HCT116 (cell line): Measurements from ENCODE around the gene CHSY3. TPM values are rescaled to one million over a fixed set of nuclear protein-coding genes. Genes with fewer than 3 reads are reported as not detected.

Source experiments
- ATAC-seq: fragments of 200-7000 bp; cut with Tn5 transposase; 2 replicates; pipeline ENCODE4 v1.9.1; 2020; ENCODE audit warnings: mild to moderate bottlenecking, moderate library complexity
- BruUV-seq: library from RNA; stranded (reverse); fragments of 400-500 nt; replicated peaks from 2 replicates; lab custom pipeline; 2021; lab: Mats Ljungman, UMichigan
- CTCF ChIA-PET: fragments of 300-600 bp; sonication (Branson Sonifier 250); formaldehyde crosslinking; loops from one replicate; lab custom pipeline; 2021; ENCODE audit warnings: antibody characterized with exemption; lab: Charles Lee
- POLR2A ChIA-PET: fragments of 300-600, 350-600 bp; sonication (Branson Sonifier 250); formaldehyde crosslinking; loops from one replicate; lab custom pipeline; 2021; ENCODE audit warnings: antibody characterized with exemption; lab: Charles Lee
- RAD21 ChIA-PET, 2 experiments: fragments of 300-600 bp; sonication (Branson Sonifier 250); formaldehyde crosslinking; loops; one replicate each; lab custom pipeline; 2023; ENCODE audit warnings: low total read pairs in 2 of 2; ENCODE audit not compliant: uncharacterized antibody in 2 of 2, unreplicated experiment in 2 of 2, low non-redundant PET in 1 of 2; lab: Charles Lee
- DNase-seq: peaks from one replicate; pipeline ENCODE4 v3.0.0-alpha.2; 2010; ENCODE audit warnings: low read depth, low spot score
- H2AFZ ChIP-seq: fragments of 200-600 bp; shearing (Covaris generic), sonication (generic); 2 replicates; pipeline ENCODE4 v1.6.1; 2017; ENCODE audit warnings: low read depth, mixed run types, mixed read lengths, antibody characterized with exemption, low read length; ENCODE audit not compliant: poor library complexity, severe bottlenecking
- H3K27ac ChIP-seq: 2 replicates; pipeline ENCODE4 v1.5.1; 2012; ENCODE audit warnings: low read depth, low read length
- H3K27me3 ChIP-seq: fragments of 200-600 bp; sonication (generic); 2 replicates; pipeline ENCODE4 v1.6.1; 2016; ENCODE audit warnings: mixed run types, low read length, mixed read lengths; ENCODE audit not compliant: insufficient read depth
- H3K36me3 ChIP-seq, 2 experiments: fragments of 200-500 bp in 1 of 2; fragments of 200-600 bp in 1 of 2; sonication (Bioruptor generic) in 1 of 2; sonication (generic) in 1 of 2; 2 replicates each; pipeline versions ENCODE4 v1.5.1 to v1.6.1; 2014 to 2016; ENCODE audit warnings: low read length in 2 of 2, inconsistent platforms in 1 of 2, mixed read lengths in 1 of 2, mixed run types in 1 of 2; ENCODE audit not compliant: insufficient read depth in 2 of 2, control insufficient read depth in 1 of 2
- H3K4me1 ChIP-seq, 2 experiments: fragments of 200-600 bp in 1 of 2; sonication (generic) in 1 of 2; 2 replicates each; pipeline versions ENCODE4 v1.5.1 to v1.6.1; 2012 to 2017; ENCODE audit warnings: low read length in 2 of 2, inconsistent platforms in 1 of 2, mild to moderate bottlenecking in 1 of 2, mixed read lengths in 1 of 2, mixed run types in 1 of 2, moderate library complexity in 1 of 2; ENCODE audit not compliant: insufficient read depth in 2 of 2, control insufficient read depth in 1 of 2
- H3K4me2 ChIP-seq: fragments of 200-600 bp; sonication (generic); 2 replicates; pipeline ENCODE4 v1.6.1; 2017; ENCODE audit warnings: mixed run types, low read length, mixed read lengths
- H3K4me3 ChIP-seq, 2 experiments: fragments of 200-600 bp in 1 of 2; sonication (generic) in 1 of 2; replicated peaks in 1 of 2; 2 replicates each; pipeline ENCODE4 v1.5.1; 2011 to 2016; ENCODE audit warnings: low read length in 2 of 2, control low read depth in 1 of 2, low read depth in 1 of 2, mild to moderate bottlenecking in 1 of 2, mixed read lengths in 1 of 2, mixed run types in 1 of 2
- H3K79me2 ChIP-seq: fragments of 200-600 bp; sonication (generic); 2 replicates; pipeline ENCODE4 v1.6.1; 2017; ENCODE audit warnings: mild to moderate bottlenecking, mixed run types, low read length, moderate library complexity, mixed read lengths; ENCODE audit not compliant: insufficient read depth
- H3K9ac ChIP-seq: fragments of 200-600 bp; sonication (generic); 2 replicates; pipeline ENCODE4 v1.6.1; 2016; ENCODE audit warnings: low read length, mixed read lengths
- H3K9me2 ChIP-seq: fragments of 200-600 bp; sonication (generic), shearing (Covaris generic); 2 replicates; pipeline ENCODE4 v1.6.1; 2017; ENCODE audit warnings: mixed run types, mild to moderate bottlenecking, moderate library complexity; ENCODE audit not compliant: insufficient read depth
- H3K9me3 ChIP-seq, 2 experiments: fragments of 200-500 bp in 1 of 2; fragments of 200-600 bp in 1 of 2; sonication (Bioruptor generic) in 1 of 2; sonication (generic) in 1 of 2; 2 replicates each; pipeline ENCODE4 v1.6.1; 2014 to 2017; ENCODE audit warnings: low read length in 2 of 2, mixed read lengths in 2 of 2, inconsistent platforms in 1 of 2, low read depth in 1 of 2, mild to moderate bottlenecking in 1 of 2, mixed run types in 1 of 2, moderate library complexity in 1 of 2; ENCODE audit not compliant: control insufficient read depth in 1 of 2, insufficient read depth in 1 of 2
- H4K20me1 ChIP-seq: fragments of 200-600 bp; sonication (generic), shearing (Covaris generic); 2 replicates; pipeline ENCODE4 v1.6.1; 2017; ENCODE audit warnings: mixed run types, mild to moderate bottlenecking, moderate library complexity; ENCODE audit not compliant: insufficient read depth
- CBX3 ChIP-seq: IDR thresholded peaks from 2 replicates; pipeline ENCODE4 v1.6.1; 2012; ENCODE audit warnings: low read depth
- CTCF ChIP-seq, 3 experiments: fragments of 200-600 bp in 1 of 3; sonication (generic) in 1 of 3; IDR thresholded peaks in 2 of 3; conservative IDR thresholded peaks in 1 of 3; 2 replicates each; pipeline ENCODE4 v1.5.1; 2012 to 2017; ENCODE audit warnings: low read depth in 2 of 3, low read length in 2 of 3, antibody characterized with exemption in 1 of 3, borderline replicate concordance in 1 of 3, control low read depth in 1 of 3, mild to moderate bottlenecking in 1 of 3, mixed read lengths in 1 of 3, mixed run types in 1 of 3, moderate library complexity in 1 of 3; ENCODE audit not compliant: insufficient read depth in 1 of 3
- FOSL1 ChIP-seq: IDR thresholded peaks from 2 replicates; pipeline ENCODE4 v1.6.1; 2012; ENCODE audit warnings: low read depth
- JUND ChIP-seq: IDR thresholded peaks from 2 replicates; pipeline ENCODE4 v1.6.1; 2012
- MAX ChIP-seq: IDR thresholded peaks from 2 replicates; pipeline ENCODE4 v1.6.1; 2012
- POLR2A ChIP-seq: IDR thresholded peaks from 2 replicates; pipeline ENCODE4 v1.7.0; 2011; ENCODE audit warnings: borderline replicate concordance; ENCODE audit not compliant: insufficient read depth, insufficient read length; ENCODE audit errors: extremely low read depth
- POLR2AphosphoS5 ChIP-seq: IDR thresholded peaks from 2 replicates; pipeline ENCODE4 v1.6.1; 2011; ENCODE audit warnings: mild to moderate bottlenecking, low read depth, low read length, moderate library complexity
- RAD21 ChIP-seq: IDR thresholded peaks from 2 replicates; pipeline ENCODE4 v1.6.1; 2012; ENCODE audit warnings: low read depth, mild to moderate bottlenecking
- SIN3A ChIP-seq: IDR thresholded peaks from 2 replicates; pipeline ENCODE4 v1.6.1; 2012; ENCODE audit warnings: low read depth
- SP1 ChIP-seq: IDR thresholded peaks from 2 replicates; pipeline ENCODE4 v1.6.1; 2012; ENCODE audit warnings: low read depth
- SRF ChIP-seq: IDR thresholded peaks from 2 replicates; pipeline ENCODE4 v1.6.1; 2012; ENCODE audit warnings: low read depth
- TCF7L2 ChIP-seq: IDR thresholded peaks from 2 replicates; pipeline ENCODE4 v1.7.0; 2011; ENCODE audit warnings: borderline replicate concordance, inconsistent platforms; ENCODE audit not compliant: insufficient read depth, insufficient read length; ENCODE audit errors: extremely low read depth
- YY1 ChIP-seq: IDR thresholded peaks from 2 replicates; pipeline ENCODE4 v1.6.1; 2011; ENCODE audit warnings: low read length, low read depth, moderate library complexity, mild to moderate bottlenecking; ENCODE audit not compliant: insufficient replicate concordance; ENCODE audit errors: extremely low read depth
- intact Hi-C: fragments of 100-400 bp; cut with micrococcal nuclease; formaldehyde crosslinking; loops from 2 replicates; pipeline ENCODE4 v1.10.0; 2022
- total RNA-seq: library from RNA; stranded (reverse); gene quantifications from one replicate; pipeline ENCODE4 v1.2.1, GENCODE V29; 2021; ENCODE audit not compliant: unreplicated experiment
- TF ChIP-seq, protein P1 (sequence below): IDR thresholded peaks from 2 replicates; pipeline ENCODE4 v1.6.1; 2011; ENCODE audit warnings: mild to moderate bottlenecking, low read length, moderate library complexity; ENCODE audit not compliant: insufficient replicate concordance; ENCODE audit errors: extremely low read depth

The CHSY3 gene
- total RNA-seq, 1 experiment from 2014 or later = 2.3 TPM

DNA sequence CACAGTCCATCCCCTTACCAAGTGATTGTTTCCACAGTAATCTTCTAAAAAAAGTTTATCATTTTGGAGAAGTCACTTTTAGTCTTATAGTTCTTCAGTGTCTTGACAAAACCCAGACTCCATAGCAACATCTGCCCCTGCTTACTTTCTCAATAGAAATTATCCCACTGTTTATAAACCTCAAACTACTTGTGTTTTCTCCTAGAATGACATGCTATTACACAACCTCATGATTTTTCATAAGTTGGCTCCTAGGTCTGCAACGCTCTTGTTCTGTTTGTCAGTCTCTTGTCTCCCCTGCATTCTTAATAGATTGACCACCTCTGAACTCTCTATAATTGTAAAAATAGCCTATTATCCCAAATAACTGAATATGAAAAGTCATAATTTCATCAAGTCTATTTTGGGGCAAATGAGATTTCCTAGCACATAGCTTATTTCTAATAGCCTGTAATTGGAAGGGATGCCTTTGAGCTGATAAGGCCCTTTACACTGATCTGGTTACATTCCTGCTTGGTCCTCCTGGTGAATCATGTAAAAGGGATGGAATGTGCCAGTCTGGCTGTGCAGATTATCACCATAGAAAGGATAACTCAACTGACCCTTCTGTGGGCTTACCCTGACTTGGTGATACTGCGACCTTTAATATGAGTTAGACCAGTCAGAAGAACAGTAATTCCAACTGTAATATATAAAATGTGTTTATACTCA, 69.6 kb downstream of the CHSY3 start:
- intact Hi-C loops = no loop called here
- no peak overlapping the region for H3K4me3 ChIP-seq
- no peak for DNase-seq
- H2AFZ ChIP-seq = no peak overlapping the region
- no peaks in the 10 kb centered on the region for H3K79me2 ChIP-seq
- H3K9ac ChIP-seq = no peak overlapping the region
- H3K27me3 ChIP-seq = no peaks in the 10 kb centered on the region
- no TSS peak for BruUV-seq
- RAD21 ChIA-PET = no interaction called here
- no peak for TF ChIP-seq FOSL1
- no peaks in the 10 kb centered on the region for H3K9me3 ChIP-seq
- no peak for ATAC-seq
- no peak overlapping the region for H3K4me2 ChIP-seq
- H3K9me2 ChIP-seq = no peaks in the 10 kb centered on the region
- H4K20me1 ChIP-seq = no peaks in the 10 kb centered on the region
- POLR2A ChIA-PET = no interaction called here
- CTCF ChIA-PET = no interaction called here
- no peaks in the 10 kb centered on the region for H3K36me3 ChIP-seq
- no peaks in the 10 kb centered on the region; a peak in 1 of 4 replicates for H3K4me1 ChIP-seq
- H3K27ac ChIP-seq = no peak overlapping the region

- Histone ChIP-seq H3K27me3 (no peaks in the 10 kb centered on the region), H3K9ac (no peak overlapping the region), H4K20me1 (no peaks in the 10 kb centered on the region), H3K9me2 (no peaks in the 10 kb centered on the region), H3K4me3 (no peak overlapping the region), H3K9me3 (no peaks in the 10 kb centered on the region), H3K27ac (no peak overlapping the region), H3K4me1 (no peaks in the 10 kb centered on the region; a peak in 1 of 4 replicates), H3K4me2 (no peak overlapping the region), H3K36me3 (no peaks in the 10 kb centered on the region), H3K79me2 (no peaks in the 10 kb centered on the region), H2AFZ (no peak overlapping the region)
- ChIA-PET RAD21 (interaction anchor here in 1 of 2 experiments (0.6 kb wide), 1 partner anchor 1121 kb away, joined by 5 read pairs; no protein-coding TSS in a partner anchor), POLR2A (no interaction called here), CTCF (no interaction called here)
- DNase-seq (no peak), ATAC-seq (no peak)
- TF ChIP-seq SRF (no peak), SP1 (no peak), SIN3A (no peak), CBX3 (no peak), TCF7L2 (no peak), JUND (no peak), RAD21 (no peak), MAX (no peak), CTCF (IDR thresholded peaks at IDR 0.05 in 2 of 3, conservative IDR thresholded peaks at IDR 0.05 in 1 of 3; ENCODE audit: borderline replicate concordance in 1 of 3, insufficient read depth in 1 of 3, low read depth in 2 of 3, low read length in 2 of 3) (no peak), POLR2A (no peak), YY1 (no peak), POLR2AphosphoS5 (no peak)
- TF ChIP-seq, protein P1, sequence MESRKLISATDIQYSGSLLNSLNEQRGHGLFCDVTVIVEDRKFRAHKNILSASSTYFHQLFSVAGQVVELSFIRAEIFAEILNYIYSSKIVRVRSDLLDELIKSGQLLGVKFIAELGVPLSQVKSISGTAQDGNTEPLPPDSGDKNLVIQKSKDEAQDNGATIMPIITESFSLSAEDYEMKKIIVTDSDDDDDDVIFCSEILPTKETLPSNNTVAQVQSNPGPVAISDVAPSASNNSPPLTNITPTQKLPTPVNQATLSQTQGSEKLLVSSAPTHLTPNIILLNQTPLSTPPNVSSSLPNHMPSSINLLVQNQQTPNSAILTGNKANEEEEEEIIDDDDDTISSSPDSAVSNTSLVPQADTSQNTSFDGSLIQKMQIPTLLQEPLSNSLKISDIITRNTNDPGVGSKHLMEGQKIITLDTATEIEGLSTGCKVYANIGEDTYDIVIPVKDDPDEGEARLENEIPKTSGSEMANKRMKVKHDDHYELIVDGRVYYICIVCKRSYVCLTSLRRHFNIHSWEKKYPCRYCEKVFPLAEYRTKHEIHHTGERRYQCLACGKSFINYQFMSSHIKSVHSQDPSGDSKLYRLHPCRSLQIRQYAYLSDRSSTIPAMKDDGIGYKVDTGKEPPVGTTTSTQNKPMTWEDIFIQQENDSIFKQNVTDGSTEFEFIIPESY = no peak
- no TSS peak for BruUV-seq
- intact Hi-C loops = no loop called here
Measured at GRCh38 chr5:129977810-129978209, 73.5 kb downstream of the CHSY3 start.
